Endometrial microvascular endothelial cells (primary cell): Measurements from ENCODE around the gene TRIM23. TPM values are rescaled to one million over a fixed set of nuclear protein-coding genes. Genes with fewer than 3 reads are reported as not detected.

Experiments used
- in situ Hi-C: cut with HindIII; loops from 2 replicates; pipeline ENCODE4 v1.10.0; 2017; ENCODE audit warnings: low sequenced_read_pairs, low pct_unique_long_range_greater_than_20kb; ENCODE audit errors: inconsistent ontology term
- total RNA-seq: library from RNA; depleted of rRNA; stranded (reverse); fragments of >200 nt; gene quantifications from one replicate; pipeline ENCODE4 v1.2.3, GENCODE V29; 2015; ENCODE audit errors: inconsistent ontology term

TRIM23 gene
- total RNA-seq, 1 donor from 2014 or later, result 9.2 TPM

DNA sequence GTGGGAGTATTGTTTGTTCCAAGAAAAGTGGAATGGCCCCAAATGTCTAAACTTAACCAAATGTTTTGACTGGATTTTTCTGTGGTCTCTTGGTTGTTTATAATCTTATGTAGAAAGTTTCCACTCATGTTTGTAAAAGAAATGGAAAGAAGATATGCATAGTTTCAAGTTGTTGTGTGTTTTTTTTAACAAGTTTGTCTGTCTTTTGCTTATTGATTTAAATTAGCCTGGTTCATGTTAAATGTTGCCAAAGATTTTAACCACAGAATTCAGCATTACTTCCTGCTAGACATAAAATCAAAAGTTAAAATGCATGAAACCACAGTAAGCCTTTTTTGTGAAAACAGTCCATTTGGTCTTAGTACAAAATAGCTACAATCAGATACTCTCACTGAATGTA, 47.0 kb downstream of the TRIM23 start:
- in situ Hi-C loops, result no loop called here

- in situ Hi-C loops, result no loop called here
These were observed 53.4 kb downstream of the TRIM23 start for GRCh38 chr5:65570598-65571226.

GRCh38 chr5:65566505-65566904, 57.6 kb downstream of the TRIM23 start:
- in situ Hi-C loops, result no loop called here

DNA sequence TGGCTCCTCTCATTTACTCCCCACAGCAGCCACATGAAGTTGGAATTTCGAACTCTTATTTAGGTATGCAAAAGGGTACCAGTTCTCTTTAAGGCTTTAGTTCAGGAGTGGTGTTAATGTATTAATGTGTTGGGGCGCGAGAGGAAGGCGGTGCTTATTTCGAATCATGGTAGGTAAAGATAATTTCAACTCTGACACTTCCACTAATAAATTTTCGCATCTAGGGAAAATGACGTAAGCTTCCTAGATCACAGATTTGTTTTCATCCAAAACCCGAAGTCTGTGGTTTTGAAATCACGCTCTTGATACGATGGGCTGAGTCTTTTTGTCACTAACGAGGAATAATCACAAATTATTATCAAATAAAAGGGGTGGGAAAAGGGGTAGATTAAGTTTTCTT, 60.4 kb downstream of the TRIM23 start:
- in situ Hi-C loops, result no loop called here

DNA sequence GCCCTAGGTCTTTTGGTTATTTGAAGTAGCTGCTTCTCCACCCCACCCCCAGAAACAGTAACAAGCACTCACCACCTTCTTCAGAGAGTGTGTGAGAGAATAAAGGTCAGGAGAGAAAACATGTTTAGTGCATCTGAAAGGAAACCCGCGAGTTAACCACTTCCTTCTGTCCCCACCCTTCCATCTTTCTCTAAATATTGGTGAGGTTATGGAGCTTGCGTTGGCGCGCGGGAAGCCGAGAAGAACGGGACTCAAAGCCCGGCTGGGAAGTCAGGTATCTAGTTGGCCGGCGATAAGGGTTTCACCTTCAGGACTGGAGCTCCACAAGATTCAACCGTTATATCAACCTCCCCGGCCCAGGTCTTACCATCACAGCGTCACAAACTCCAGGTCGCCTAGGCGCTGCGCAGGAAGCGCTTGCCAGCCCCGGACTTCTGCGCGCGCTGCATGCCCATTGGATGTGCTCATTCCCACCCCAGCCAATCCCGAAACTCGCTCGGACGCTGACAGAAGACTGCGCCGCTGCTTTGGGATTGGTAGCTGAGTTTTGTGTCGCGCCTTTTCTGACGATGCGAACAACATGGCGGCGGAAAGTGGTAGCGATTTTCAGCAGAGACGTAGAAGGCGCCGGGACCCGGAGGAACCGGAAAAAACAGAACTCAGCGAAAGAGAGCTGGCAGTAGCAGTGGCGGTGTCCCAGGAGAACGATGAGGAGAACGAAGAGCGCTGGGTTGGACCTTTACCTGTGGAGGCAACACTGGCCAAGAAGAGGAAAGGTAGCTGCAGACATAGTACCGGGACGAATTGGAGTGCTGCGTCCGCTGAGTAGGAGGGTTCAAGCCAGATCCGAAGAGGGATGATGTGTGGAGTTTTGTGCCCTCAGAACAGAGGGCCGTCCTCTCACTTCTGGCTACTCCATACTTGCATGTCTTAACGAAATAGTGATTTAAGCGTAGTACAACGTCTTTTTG, 61.1 kb downstream of the TRIM23 start, which contains the start of the genes CENPK and PPWD1:
CENPK (minus strand) TSS at position 438 of the 971 bp plus-strand sequence. CDS start 8,261 bp downstream, outside the sequence.
PPWD1 (plus strand) TSS at position 566 of the 971 bp plus-strand sequence; CDS start at position 581, 15 bp downstream.
- in situ Hi-C loops, result no loop called here

DNA sequence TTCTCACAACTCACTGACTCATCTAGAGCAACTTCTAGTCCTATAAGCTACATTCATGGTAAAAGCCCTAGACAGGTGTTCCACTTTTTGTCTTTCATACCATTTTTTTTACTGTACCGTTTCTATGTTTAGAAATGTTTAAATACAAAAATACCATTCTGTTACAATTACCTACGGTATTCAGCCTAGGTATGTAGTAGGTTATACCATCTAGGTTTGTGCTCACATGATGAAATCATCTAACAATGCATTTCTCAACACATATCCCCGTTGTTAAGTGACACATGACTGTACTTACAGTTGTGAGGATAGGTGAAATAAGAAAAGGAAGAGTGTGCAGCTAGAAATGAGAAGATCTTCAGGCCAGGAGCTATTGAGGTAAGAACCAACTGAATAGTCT, 67.4 kb downstream of the TRIM23 start:
- in situ Hi-C loops, result no loop called here

DNA sequence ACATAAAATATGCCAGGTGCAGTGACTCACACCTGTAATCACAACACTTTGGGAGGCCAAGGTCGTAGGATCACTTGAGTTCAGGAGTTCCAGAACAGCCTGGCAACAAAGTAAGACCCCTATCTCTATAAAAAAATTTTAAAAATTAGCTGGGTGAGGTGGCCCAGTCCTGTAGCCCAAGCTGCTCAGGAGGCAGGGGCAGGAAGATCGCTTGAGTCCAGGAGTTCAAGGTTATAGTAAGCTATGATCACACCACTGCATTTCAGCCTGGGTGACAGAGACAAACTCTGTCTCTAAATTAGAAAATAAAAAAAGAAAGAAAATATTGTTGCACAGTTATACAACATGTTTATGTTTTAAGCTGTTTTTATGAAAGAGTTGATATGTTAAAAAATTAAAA, 68.0 kb downstream of the TRIM23 start:
- in situ Hi-C loops, result no loop called here

GRCh38 chr5:65555287-65555686, 68.8 kb downstream of the TRIM23 start:
- in situ Hi-C loops, result no loop called here

DNA sequence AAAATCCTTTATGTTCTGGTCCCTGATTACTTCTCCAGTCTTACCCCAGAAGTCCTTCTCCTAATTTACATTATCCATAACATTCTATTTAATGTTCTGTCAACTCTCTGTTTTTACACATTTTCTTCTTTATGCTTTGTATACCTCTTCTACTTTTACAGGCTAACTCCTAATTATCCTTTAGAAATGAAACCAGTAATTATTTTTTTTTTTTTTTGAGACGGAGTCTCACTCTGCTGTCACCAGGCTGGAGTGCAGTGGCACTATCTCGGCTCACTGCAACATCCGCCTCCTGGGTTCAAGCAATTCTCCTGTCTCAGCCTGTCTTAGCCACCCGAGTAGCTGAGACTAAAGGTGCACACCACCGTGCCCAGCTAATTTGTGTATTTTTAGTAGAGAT, 70.2 kb downstream of the TRIM23 start:
- in situ Hi-C loops, result no loop called here

- in situ Hi-C loops, result no loop called here
These were observed 75.9 kb downstream of the TRIM23 start for GRCh38 chr5:65548281-65548680.

GRCh38 chr5:65546141-65546540, 78.0 kb downstream of the TRIM23 start:
- in situ Hi-C loops, result no loop called here

DNA sequence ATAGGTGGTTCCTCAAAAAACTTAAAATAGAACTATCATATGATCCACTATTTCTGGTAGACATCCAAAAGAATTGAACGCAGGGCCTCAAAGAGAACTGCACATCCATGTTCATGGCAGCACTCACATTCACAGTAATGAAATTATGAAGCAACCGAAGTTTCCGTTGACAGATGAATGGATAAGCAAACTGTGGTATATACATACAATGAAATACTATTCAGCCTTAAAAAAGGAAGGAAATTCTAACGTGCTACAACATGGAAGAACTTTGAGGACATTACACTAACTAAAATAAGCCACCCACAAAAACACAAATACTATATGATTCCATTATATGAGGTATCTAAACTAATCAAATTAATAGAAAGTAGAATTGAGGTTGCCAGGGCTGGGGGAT, 79.7 kb downstream of the TRIM23 start:
- in situ Hi-C loops, result no loop called here

- in situ Hi-C loops, result no loop called here
These were observed 84.3 kb downstream of the TRIM23 start for GRCh38 chr5:65539827-65540226.

Other genes starting within 250 kb of the TRIM23 start
- gene ADAMTS6, start 142.4 kb downstream of the TRIM23 start, total RNA-seq, result 26.0 TPM
- gene CENPK, start 61.2 kb downstream of the TRIM23 start, total RNA-seq, result 22.5 TPM
- 36.6 TPM for gene PPWD1, start 61.0 kb downstream of the TRIM23 start, total RNA-seq
- gene SHLD3, start 694 bp upstream of the TRIM23 start, total RNA-seq, result 1.1 TPM
- 15.2 TPM for gene TRAPPC13, start 694 bp upstream of the TRIM23 start, total RNA-seq
- 13.9 TPM for gene SGTB, start 97.8 kb upstream of the TRIM23 start, total RNA-seq
- 52.0 TPM for gene NLN, start 97.9 kb upstream of the TRIM23 start, total RNA-seq